ENCODE data around the gene SART3.
A peak's percentile ranks its signal among the peaks of the same experiment; 100 is the strongest.
"Not testable (repeated sequence)": the region's sequence is repeated elsewhere in the genome, so short reads cannot be mapped to it uniquely, and the experiment has no call there.

The SART3 gene

DNA sequence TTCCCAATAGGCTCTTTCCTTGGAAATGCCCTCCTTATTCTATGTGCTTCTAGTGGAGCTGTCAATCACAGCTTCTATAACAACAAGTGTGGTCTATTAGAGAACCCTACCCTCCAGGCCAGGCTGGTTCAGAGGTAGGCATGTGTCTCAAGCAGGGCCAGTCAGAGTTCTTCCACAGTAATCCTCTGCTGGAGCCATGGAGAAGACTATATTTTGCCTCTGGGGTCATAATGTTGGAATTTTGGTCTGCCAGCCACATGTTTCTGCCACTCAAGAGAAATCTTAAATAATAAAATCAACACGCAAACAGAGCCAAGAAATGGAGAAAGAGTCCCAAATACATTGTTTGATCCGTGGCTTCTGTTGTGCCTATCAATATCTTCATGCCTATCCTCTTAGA lies 69.7 kb downstream of the SART3 start:
- FAIRE-seq = no peak
- DNase-seq (ENCODE audit: low spot score) = no peak

DNA sequence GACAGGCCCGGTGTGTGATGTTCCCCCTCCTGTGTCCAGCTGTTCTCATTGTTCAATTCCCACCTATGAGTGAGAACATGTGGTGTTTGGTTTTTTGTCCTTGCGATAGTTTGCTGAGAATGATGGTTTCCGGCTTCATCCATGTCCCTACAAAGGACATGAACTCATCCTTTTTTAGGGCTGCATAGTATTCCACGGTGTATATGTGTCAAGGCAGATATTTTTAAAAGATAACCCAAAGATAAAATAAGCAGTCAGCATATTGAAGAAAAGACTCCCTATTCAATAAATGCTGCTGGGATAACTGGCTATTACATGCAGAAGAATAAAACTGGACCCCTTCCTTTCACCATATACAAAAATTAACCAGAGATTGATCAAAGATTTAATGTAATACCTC lies 73.9 kb downstream of the SART3 start:
- not testable (repeated sequence) for FAIRE-seq

DNA sequence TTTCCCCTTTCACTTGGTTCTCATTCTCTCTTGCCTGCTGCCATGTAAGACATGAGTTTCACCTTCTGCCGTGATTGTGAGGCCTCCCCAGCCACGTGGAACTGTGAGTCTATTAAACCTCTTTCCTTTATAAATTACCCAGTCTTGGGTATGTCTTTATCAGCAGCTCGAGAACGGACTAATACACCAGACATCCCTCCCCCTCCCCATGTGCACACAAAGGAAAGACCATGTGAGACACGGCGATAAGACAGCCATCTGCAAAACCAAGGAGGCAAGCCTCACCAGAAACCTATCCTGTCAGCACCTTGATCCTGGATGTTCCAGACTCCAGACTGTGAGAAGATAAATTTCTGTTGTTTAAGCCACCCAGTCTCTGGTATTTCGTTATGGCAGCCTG lies 75.6 kb downstream of the SART3 start:
- FAIRE-seq; DNase-seq (ENCODE audit: low spot score): not testable (repeated sequence)

More for the DNA sequence above, 73.9 kb downstream of the SART3 start:
- DNase-seq (ENCODE audit: low spot score) = not testable (repeated sequence)

DNA sequence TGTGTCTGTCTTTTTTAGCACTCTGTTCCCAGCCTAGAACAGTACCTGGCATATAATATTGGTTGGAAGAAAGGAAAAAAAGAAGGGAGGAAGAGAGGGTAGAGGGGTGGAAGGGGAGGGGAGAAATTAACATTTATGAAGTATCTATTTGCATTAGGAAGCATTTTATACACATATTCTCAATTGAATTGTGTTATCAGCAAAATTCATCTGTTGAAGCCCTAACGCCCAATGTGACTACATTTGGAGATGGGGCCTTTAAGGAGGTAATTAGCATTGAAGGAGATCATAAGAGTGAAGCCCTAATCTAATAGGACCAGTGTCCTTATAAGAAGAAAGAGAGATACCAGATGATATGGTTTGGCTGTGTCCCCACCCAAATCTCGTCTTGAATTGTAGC lies 76.1 kb downstream of the SART3 start:
- FAIRE-seq (no peak), DNase-seq (ENCODE audit: low spot score) (no peak)

DNA sequence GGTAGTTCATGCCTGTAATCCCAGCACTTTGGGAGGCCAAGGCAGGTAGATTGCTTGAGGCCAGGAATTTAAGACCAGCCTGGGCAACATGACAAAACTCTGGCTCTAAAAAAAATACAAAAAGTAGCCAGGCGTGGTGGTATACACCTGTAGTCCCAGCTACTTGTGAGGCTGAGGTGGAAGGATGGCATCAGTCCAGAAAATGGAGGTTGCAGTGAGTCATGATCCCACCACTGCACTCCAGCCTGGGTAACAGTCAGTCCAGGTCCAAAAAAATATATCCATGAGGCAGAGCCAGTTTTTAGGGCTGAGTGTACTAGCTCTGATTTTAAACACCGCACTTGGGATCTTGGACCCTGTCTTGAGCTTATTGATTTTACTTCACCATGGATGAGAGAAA lies 76.5 kb downstream of the SART3 start:
- no peak for FAIRE-seq
- no peak for DNase-seq (ENCODE audit: low spot score)

DNA sequence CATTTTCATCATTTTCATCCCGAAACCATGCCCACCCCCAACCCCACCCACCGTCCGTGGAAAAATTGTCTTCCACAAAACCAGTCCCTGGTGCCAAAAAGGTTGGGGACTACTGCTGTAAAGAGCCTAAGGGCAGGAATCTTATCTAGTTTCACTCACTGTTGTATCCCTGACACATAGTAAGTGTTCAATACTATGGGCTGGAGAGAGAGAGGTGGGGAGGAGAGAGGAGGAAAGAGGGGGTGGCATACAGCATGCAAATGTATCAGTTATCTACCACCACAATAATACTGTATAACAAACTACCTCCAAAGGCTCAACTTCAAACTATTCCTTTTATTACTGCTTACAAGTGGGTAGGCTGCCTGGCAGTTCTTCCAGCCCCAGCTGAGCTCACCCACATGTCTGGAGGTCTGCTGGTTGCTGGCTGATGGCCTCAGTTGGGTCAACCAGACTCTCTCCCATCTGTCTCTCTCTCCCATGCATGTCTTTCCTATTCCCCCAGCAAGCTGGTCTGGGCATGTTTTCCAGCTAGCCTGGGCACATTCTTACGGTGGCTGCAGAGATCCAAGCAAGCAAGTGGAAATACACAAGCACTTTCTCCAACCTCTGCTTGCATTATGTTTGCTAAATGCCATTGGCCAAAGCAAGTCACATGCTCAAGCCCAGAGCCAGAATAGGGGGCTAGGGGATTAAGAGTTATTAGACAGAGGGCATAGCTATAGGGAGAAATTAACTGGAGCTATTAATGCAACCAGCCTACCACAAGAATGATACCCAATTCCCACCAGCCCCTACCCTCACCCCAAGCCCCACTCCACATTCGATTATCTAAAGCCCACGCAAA lies 77.5 kb downstream of the SART3 start:
- no peak for DNase-seq (ENCODE audit: low spot score)
- FAIRE-seq = no peak

DNA sequence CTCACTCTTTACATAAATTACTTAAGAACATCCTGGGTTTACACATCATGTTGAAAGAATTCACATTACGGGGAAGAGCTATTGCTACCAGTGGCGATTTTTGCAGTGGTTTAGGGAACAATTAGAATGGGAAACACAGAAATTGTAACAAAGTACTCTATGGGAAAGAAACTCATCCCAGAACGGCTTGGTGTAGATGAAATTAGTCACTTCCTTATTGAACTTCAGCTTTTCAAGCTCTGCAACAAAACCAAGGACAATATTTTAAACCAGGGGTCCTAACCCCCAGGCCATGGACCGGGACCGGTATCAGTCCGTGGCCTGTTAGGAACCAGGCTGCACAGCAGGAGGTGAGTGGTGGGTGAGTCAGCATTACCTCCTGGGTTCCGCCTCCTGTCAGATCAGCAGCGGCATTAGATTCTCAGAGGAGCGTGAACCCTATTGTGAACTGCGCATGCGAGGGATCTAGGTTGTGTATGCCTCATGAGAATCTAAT lies 78.2 kb downstream of the SART3 start:
- DNase-seq (ENCODE audit: low spot score) (peak; percentile 78), FAIRE-seq (peak; percentile 93)

DNA sequence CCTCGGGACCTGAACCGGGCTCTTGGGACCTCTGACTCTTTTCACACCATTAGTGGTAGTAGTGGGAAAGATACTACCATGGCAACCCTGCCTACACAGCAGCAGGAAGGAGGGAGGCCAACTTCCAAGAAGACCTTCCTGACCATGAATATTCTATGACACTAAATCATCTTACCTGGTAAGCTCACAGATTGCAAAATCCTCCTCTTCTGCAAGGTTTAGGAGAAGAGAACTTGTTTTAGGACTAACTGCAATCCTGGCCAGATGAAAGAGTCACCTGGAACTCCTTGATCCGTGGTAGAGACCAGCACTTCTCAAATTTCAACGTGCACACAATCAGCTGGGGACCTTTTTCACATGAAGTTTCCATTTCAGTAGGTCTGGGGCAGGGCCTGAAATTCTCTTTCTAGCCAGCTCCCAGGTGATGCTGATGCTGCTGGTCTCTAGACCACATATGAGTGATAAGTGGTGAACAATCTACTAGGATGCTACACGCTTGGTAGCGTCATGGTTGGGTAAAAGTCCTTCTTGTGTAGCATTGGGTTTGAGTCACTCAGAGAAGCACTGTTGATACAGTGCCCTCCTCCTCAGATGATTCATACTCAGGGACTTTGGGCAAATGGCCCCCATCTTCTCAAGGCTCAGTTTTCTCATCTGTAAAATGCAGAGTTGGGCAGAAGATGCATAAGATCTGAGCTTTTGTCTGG lies 81.5 kb downstream of the SART3 start:
- peak; percentile 90 for FAIRE-seq
- DNase-seq (ENCODE audit: low spot score) = peak; percentile 91

DNA sequence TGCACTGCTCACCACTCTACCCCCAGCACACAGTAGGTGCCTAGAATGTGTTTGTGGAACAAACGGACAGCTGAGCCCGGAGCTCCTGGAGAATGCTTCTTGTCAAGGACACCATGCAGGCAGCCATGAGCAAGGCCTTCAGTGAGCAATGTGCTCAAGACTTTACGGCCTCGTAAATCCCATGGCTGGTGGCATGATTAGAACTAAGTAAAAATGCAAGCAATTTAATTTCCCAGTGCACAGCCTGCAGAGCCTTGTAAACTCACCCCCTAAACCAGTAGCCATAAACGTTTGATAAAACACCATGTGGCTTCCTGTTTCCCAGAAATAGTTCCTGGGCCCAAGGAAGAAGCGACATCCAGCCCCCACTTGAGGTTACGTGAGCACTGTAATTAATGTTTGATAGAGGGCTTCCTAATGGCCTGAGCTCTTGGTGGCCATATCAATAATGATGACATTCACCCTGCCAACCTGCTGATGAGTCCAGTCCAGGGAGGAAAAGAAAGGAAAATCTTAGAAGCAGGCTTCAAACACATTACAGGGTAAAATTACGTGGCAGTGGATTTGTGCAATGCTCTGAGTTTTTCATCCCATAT lies 82.3 kb downstream of the SART3 start:
- DNase-seq (ENCODE audit: low spot score) = no peak
- FAIRE-seq = no peak

DNA sequence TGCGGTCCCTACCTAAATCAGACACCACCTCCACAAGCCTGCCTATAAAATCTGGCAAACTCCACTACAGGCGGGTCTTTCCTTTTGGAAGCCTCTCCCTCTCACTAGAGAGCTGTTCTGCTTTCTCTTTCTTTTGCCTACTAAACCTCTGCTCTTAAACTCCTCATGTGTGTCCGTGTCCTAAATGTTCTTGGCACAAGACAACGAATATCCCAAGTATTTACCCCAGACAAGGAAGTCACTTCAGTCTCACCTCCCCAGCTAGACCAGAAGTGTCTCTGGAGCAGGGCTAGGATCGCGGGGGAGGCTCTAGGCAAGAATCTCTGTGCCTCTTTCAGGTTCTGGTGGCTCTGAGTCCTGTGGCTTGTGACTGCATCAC lies 83.1 kb downstream of the SART3 start:
- no peak for DNase-seq (ENCODE audit: low spot score)
- no peak for FAIRE-seq

DNA sequence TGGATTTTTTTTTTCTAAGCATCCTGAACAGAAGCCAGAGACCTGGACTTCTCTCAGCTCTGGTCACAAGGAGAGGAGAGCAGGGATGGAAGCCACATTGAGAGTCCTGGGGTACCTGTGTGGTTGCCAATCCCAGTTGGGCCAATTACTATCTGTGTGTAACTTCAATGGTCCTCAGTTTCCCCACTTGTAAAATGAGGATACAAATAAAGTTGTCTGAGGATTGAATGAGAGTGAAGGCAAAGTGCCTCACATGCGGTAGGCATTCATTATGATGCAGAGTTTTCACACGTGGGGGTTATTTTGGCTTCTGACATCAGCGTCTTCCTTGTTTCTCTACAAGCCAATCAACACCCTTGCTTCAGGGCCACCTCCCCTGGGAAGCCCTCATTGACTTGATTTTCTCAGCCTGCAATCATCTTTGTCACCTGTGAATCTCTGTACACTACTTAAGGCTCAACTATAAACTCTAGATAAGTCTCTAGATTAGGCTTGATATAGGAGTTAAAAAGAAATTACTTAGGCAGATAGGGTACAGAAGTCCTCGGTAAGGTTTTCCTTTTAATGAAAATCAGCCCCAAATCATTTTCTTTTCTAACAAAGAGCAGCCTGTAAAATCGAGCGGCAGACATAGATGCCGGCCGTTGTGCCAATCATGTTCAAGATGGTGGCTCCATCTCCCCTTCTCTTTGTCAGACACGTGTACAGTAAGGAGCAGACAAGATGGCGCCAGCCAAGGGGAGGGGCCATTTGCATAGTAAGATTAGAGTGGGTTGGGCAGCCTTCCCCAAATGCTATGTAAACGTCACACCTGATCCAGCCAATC lies 83.7 kb downstream of the SART3 start:
- no peak for FAIRE-seq
- DNase-seq (ENCODE audit: low spot score) = no peak

DNA sequence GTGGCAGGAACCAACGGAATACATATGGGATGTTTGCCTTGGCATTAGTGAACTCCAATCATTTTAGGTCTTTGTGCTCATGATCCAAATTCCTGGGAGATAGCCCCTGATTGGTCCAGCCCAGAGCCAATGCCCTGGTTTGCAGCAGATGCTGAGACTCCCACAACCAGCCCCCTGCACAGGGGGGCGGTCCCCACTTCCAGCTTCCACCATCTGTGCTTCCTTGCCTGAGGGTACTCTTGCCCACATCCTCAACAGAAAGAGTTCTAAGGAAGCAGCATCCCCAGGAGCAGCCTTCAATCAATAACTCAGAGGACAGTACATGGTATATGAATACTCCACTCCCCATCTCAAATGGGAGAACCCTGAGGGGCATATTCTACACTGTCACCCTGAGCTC lies 85.6 kb downstream of the SART3 start:
- DNase-seq (ENCODE audit: low spot score) (no peak), FAIRE-seq (no peak)

DNA sequence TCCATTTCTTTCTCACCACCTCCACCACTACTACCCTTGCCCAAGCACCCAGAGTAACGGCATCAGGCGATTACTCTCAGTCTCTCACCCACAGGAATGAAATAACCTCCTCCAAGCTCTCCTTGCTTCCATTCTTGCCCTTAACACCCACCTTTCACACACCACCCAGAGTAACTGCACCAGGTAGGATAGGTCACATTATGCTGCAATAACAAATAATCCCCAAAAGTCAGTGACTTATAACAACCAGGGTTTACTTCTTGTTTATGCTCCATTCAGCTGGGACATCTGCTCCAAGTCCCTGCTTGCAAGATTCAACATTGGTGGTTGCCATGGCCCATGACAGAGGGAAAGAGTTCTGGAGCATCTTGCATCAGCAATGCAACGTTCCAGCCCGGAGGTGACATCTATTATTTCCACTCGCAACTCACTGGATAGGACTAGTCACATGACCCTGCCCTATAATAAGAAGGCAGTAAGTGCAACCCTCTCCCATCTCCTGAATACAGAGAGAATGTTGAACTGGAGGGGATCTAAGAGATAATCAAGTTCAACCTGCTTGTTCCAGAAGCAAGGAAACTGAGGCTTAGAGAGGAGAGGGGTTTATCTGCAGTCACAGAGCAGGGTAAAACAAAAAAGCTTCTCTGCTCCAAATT lies 87.4 kb downstream of the SART3 start:
- DNase-seq (ENCODE audit: low spot score) (no peak), FAIRE-seq (no peak)

Measured in RCC 7860 (cell line).